Right ventricle myocardium superior (tissue), 1 donor: ENCODE measurements around the gene CDC20. TPM values are rescaled to one million over a fixed set of nuclear protein-coding genes. Genes with fewer than 3 reads are reported as not detected.

ENCODE experiments used
- ATAC-seq: fragments of 200-7000 bp; cut with Tn5 transposase; one replicate; pipeline ENCODE4 v1.9.1; 2020; ENCODE audit warnings: mild to moderate bottlenecking; ENCODE audit not compliant: poor library complexity
- DNase-seq: peaks from one replicate; pipeline ENCODE4 v3.0.0-alpha.2; 2020
- intact Hi-C: fragments of 100-400 bp; cut with DNase I; formaldehyde crosslinking; loops from one replicate; pipeline ENCODE4 v1.11.2; 2022
- total RNA-seq: library from RNA; stranded (reverse); fragmentation: NEBNext Ultra II Directional; extraction: Animal tissue kit (Norgen Biotek cat#: 25700); gene quantifications from one replicate; pipeline ENCODE4 v1.2.1, GENCODE V29; 2021
- donor health status: DM: no; HTN: yes; CAD: no; lungs with severe emphysema.

CDC20 gene
- total RNA-seq, 1 donor from 2014 or later = 0.83 TPM

DNA sequence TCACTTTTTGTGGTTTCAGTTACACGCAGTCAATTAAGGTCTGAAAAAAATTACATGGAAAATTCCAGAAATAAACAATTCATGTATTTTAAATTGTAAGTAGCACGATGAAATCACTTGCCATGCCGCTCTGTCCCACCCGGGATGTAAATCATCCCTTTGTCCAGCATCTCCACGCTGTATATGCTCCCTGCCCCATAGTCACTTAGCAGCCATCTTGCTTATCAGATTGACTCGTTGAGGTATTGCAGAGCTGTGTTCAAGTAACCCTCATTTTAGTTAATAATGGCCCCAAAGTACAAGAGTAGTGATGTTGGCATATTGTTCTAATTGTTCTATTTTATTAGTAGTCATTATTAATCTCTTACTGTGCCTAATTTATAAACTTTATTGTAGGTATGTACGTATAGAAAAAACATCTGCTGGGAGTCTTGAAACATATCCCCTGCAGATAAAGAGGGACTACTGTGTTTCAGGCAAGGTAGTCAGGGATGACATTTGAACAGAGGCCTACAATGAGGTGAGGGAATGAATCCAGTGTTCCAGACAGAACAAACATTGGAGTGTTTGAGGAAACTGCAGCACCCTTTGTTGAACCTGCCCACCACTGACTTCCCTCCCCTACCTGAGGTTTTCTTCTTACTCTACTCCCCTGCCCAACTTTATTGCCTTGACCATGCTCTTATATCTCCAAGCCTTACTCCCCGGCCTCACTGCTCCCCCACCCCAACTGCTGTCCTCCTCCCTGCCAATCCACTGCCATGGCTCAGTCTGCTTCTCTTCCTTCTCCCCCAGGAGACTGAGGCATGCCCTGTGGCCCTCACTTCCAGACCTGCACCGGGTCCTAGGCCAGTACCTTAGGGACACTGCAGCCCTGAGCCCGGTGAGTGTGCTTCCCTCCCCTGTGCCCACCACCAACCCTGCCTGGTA is 7.1 kb upstream of the CDC20 start:
- ATAC-seq (no peak), DNase-seq (no peak)
- intact Hi-C loops = no loop called here

DNA sequence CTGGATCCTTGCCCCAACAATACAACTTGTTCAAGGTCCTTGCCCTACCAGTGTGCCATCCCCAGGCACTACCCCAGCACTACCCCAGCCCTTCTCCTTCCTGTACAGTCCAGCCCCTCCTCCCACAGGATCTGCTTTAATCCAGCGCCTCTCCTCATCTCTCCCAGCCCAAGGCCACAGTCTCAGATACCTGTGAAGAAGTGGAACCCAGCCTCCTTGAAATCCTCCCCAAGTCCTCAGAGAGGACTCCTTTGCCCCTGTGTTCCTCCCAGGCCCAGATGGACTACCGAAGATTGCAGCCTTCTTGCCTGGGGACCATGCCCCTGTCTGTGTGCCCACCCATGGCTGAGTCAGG is 6.5 kb upstream of the CDC20 start:
- intact Hi-C loops = no loop called here
- no peak for ATAC-seq
- no peak for DNase-seq

DNA sequence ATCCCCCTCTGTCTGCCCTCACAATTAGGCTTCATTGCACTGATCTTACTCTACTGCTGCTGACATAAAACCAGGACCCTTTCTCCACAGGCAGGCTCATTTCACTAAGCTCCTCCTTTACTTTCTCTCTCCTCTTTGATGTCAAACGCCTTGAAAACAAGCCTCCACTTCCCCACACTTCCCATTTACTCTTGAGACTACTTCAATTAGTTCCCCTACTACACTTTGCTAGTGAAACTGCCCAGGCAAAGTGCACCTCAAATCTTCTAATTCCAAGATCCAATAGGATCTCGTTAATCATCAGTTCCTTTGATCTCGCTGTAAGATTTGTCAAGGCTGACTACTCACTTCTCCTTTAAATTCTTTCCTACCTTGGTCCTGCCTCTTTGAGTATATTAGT is 5.9 kb upstream of the CDC20 start:
- intact Hi-C loops = no loop called here
- ATAC-seq (no peak), DNase-seq (no peak)

DNA sequence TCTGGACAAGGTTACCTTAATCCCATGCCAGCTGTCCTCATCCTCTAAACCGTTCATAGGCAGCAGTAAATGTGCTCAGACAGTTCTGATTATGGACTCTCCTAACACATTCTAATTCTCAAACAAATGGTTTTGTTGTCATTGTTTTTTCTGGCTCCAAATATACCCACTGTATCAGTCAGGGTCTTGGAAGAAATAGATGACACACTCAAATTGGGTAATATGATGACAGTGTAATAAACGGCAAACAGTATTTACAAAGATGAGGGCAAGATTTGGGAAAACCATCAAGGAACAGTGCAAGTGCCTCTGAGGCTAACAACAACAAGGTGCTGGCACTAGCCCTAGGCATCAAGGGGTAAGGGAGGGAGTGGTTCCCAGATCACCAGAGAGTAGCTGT is 4.3 kb upstream of the CDC20 start:
- no peak for DNase-seq
- intact Hi-C loops = no loop called here
- no peak for ATAC-seq

DNA sequence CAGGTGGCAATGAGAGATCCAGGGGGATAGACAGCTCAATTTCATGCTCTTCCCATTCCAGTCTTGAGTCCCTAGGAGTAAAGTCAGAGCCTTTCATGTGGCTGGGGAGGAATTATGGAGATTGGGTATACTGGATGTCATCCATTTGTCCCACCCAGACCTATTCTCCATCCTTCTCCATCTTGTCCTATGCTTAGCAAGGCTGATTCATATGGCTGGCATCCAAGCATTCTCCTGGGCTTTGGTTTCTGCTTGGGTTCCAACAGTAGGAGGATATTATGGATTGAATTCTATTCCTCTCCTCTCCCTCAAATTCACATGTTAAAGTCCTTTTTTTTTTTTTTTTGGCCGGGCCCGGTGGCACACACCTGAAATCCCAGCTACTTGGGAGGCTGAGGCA is 3.8 kb upstream of the CDC20 start:
- intact Hi-C loops = no loop called here
- DNase-seq = no peak
- no peak for ATAC-seq

DNA sequence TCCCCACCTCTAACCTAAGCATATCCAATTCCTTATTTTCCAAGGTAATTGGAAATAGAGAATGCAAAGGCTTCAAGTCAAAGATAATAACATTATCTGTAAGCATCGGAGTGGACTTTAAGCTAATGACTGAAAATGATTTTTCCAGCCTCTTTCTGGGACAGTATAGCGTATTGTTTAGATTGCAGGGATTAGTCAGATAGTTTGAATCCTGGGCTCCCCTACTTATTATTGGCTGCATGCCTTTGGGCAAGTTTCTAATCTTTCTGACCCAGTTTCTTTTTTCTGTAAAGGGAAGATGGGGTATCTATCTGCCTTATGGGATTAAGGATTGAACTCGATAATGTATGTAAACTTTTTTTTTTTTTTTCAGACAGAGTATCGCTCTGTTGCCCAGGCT is 1.5 kb upstream of the CDC20 start:
- ATAC-seq = no peak
- DNase-seq = no peak
- intact Hi-C loops = no loop called here

DNA sequence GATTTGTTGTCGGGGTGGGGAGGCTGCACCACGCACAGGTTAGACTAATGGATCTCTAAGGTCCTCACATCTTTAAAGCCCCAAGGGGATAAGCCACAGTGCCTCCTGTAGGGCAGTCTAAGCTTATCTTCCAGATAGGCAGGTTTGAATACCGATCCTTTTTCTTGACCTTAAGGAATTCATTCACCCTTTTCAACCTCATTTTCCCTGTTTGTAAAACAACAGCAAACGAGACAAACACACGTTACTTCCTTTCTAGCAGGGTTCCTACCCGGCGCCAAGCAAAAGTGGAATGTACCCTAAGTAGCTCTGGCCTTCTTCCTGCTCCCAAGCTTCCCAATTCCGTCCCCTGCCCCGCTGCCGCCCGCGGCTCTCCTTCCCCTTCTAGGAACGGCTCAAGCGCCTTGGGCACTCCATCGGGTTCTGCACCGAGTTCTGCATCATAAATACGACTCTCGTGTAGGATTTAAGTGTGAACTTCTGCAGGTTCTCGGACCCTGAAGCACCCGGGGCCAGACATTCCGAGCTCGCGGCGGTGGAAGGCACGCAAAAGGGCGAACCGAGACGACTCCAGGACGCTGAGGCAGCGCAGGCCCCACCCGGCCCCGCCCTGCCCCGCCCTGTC is 548 bp upstream of the CDC20 start:
- DNase-seq (no peak), ATAC-seq (peak; percentile 55)
- intact Hi-C loops = no loop called here

DNA sequence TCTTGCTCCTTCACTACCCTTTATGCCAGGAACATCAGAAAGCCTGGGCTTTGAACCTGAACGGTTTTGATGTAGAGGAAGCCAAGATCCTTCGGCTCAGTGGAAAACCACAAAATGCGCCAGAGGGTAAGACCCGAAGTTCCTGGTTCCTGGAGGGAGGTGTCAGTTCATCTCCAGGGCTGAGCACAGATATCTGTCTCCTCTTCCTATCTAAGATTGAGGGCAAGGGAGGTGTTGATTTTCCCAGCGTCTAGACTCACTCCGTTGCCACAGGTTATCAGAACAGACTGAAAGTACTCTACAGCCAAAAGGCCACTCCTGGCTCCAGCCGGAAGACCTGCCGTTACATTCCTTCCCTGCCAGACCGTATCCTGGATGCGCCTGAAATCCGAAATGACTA is 915 bp downstream of the CDC20 start:
- ATAC-seq (no peak), DNase-seq (no peak)
- intact Hi-C loops = no loop called here

DNA sequence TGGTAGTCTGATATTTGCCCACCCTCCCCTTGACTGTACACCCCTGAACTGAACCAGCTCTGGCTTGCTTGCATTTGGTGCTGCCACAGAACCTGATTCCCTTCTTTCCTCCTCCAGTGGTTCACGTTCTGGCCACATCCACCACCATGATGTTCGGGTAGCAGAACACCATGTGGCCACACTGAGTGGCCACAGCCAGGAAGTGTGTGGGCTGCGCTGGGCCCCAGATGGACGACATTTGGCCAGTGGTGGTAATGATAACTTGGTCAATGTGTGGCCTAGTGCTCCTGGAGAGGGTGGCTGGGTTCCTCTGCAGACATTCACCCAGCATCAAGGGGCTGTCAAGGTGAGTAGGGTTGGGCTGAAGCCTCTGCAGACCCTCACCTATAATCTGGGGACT is 1.8 kb downstream of the CDC20 start:
- ATAC-seq (no peak), DNase-seq (no peak)
- intact Hi-C loops = no loop called here

DNA sequence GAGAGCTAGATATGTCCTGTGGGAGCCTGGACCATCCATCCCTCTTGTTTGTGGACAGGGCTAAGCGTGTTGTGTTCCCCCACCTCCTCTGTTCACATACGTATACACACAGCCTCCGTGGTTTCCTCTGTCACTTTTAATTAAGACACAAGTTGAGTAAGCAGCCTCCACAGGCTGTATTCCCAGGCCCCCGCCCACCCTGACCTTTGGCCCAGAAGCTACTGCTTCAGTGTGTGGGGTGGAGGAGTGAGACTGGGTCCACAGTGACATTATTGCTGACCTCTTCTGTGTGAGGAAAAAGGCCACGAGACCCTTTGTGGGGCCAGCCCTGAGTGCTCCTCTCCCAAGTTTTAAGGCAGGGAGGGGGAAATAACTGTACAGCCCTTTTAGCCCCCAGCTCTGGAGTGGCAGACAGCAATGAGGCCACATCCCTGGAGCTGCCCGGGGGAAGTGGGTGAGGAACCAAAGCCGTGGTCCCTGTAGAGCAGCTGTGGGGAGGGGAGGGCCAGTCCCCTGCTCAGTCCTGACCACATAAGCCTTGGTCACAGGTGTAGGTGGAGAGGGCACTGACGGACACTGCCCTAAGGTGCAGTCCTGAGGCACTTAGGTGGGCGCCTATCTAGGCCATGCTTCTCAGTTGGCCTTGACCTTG is 4.6 kb downstream of the CDC20 start:
- no peak for ATAC-seq
- intact Hi-C loops = no loop called here
- DNase-seq = no peak

DNA sequence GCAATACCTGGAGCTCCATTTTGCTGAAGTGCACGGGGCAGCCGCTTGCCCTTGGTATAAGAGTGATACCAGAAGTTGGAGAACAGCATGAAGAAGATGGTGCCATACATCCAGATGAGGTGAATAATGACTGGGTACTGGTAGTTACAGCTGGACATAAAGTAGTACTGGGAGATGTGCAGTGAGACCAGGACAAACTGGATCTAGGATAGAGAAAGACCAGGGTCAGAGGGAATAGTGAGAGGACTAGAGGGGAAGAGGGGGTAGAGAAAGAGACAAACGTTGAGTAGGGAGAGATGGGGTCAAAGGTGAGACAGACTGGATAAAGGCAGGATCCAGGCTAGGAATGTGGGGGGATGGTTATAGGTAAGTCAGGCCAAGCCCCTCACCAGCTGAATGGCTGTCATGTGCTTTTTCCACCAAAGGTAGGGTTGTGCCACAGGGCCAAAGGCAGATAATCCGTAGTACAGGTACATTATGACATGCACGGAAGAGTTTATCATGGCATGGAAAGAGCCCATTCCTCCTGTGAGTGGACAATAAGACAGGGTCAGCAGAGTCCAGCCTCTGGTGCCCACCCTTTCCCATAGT is 5.2 kb downstream of the CDC20 start:
- intact Hi-C loops = no loop called here
- ATAC-seq (no peak), DNase-seq (no peak)

DNA sequence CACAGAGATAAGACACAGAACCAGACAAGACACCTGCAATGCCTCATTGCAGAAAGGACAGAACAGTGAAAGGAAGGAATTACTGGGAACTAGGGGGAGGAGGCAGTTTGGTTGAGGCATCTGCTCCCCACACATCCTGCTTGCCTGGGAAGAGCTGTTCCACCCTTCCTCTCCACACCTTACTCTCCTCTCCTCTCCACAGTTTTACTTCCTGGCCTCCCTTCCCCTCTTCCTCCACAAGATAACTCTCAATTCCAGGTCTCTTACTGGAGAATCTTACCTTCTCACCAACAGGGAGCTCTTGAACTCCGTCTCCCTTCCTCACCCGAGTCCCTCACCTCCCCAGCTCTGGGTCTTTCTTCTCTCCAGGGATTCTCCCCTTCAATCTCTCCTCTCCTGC is 6.9 kb downstream of the CDC20 start:
- DNase-seq (no peak), ATAC-seq (no peak)
- intact Hi-C loops = loop anchor here (5.0 kb wide), 1 partner anchor 128 kb away; no protein-coding TSS in a partner anchor

DNA sequence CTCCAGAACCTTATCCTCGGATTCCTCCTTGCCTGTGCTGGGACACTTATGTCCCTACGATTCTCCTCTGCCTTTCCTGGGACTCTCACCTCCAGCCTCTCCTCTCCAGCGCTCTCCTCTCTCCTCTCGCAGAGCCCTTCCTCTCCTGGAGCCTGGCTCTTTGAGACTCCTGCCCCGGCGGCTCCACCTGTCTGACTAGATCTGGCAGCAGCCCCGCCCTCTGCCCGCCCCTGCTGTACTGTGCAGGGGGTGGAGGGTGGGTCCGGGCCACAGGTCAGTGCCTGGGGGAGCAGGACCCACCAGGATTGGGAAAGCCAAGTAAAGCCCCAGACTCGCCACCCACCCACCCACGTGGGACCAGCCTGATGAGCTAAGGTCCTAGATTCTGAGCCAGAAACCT is 7.4 kb downstream of the CDC20 start:
- ATAC-seq (no peak), DNase-seq (no peak)
- intact Hi-C loops = loop anchor here (5.0 kb wide), 1 partner anchor 129 kb away; no protein-coding TSS in a partner anchor

DNA sequence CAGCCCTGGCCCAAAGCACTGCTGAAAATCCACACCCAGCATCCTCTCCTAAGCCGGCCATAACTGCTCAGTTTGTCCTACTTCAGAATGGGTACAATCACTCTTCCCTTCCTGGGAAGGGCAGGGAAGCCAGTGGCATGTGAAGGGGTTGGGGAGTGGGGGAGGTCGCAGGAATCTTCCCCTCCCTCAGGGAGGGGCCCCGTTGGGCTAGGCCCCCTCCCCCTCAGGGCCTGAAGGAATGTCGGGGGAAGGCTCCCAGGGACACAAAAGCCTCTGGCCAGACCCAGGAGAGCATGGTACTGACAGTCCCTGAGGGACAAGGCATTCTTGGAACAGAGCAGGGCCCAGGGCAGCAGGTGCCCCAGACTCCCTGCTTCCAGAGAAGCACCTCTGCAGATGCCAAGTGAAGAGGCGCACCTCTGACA is 7.8 kb downstream of the CDC20 start:
- intact Hi-C loops = loop anchor here (5.0 kb wide), 1 partner anchor 129 kb away; no protein-coding TSS in a partner anchor
- ATAC-seq = no peak
- no peak for DNase-seq

DNA sequence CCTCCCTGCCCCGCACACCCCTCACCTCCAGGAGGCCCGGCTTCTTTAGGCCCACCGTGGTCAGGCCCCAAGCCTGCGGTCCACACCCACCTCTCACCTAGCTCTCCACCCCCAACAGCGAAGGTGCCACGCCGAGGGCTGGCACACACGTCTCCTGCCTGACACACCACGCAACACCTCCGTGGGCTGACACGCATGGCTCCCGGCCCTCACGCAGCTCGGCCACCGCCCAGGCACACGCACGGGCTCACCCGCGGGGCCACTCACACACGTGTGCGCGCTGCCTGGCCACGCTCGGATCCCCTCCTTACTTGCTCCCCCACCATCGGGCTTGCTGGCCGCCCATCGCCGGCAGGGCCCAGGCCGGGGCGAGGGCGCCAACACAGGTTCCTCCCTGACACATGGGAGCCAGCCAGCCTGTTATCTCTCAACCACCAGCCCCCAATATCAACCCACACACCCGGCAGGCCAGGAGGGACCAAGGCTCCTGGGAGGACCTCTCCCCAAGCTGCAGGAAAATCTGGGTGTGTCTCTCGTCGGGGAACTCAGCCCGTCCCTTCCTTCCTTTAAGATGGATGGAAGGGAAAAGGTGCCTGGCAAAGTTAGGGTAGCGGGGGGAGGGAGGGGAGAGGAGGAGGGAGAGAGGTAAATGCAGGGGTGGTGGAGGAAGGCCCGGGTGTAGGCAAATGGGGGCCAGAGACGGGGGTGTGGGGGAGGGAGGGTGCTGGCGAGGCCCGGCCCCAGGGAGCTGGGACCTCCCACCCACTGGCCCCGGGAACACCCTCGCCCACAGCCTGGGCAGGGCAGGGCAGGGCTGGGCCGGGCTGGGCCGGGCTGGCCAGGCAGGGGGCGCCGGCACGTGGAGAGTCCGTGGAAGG is 8.5 kb downstream of the CDC20 start:
- intact Hi-C loops = loop anchor here (5.0 kb wide), 1 partner anchor 130 kb away; no protein-coding TSS in a partner anchor
- DNase-seq (peak; percentile 54), ATAC-seq (peak; percentile 14)

DNA sequence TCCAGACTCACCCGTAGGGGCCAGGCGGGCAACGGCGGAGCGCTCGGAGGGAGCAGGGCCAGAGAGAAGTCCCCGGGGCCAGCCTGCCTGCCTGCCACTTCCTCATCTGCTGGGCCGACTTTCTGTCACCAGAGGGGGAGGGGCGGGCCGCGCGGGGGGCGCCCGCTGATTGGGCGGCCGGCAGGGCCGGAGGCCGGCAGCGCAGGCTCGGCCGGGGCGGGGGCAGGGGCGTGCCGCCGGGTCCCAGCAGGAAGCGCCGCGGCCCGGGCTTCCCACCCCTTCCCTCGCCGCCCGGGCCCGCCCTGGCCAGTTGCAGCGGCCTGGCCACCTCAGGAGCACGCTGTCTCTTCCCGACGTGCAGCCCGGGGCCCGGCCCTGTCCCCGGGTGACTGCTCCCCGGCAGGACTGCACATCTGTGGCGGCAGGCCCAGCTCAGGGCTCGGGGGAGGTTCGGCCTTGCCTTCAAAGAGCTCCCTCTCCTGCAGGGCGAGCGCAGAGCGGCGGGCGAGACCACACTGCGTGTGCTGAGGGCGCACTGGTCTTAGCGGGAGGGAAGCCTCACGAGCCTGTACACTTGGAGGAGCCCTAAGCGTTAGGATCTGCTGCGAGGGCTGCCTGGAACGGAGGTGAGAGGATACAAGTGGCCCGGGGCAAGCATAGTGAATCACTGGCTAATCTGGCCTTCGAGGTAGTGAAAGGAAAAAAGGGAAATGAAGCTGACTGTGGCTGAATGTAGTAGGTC is 9.3 kb downstream of the CDC20 start, which contains the start of gene ELOVL1:
ELOVL1 (minus strand) TSS at position 108 of the 742 bp plus-strand sequence. CDS start 2,402 bp downstream, outside the sequence.
- intact Hi-C loops = loop anchor here (5.0 kb wide), 1 partner anchor 131 kb away; no protein-coding TSS in a partner anchor
- DNase-seq (peak; percentile 96), ATAC-seq (peak; percentile 98)

DNA sequence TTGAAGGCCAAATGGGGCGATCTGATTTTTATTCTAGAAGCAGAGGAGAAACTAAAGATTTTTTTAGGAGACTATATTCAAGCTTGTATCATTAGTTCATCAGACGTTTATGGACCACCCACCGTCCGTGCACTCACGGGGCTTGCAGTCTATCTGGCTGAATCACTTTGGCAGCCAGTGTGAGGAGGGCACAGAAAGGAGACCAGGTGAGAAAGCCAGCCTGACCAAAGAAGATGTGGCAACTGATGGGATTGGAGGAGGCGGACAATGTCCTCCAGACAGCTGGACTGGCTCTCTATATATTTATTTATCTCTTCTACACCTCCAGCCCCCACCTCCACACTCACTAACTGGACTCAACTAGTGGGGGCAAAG is 9.9 kb downstream of the CDC20 start:
- DNase-seq (no peak), ATAC-seq (no peak)
- intact Hi-C loops = loop anchor here (5.0 kb wide), 1 partner anchor 131 kb away; no protein-coding TSS in a partner anchor
